Upper lobe of left lung (tissue), 6 donors: ENCODE data around the gene STARD8. TPM values are rescaled to one million over a fixed set of nuclear protein-coding genes. Genes with fewer than 3 reads are reported as not detected.
A peak's percentile ranks its signal among the peaks of the same experiment; 100 is the strongest.

Source experiments
- ATAC-seq, 2 donors: fragments of 200-7000 bp; cut with Tn5 transposase; one replicate each; pipeline ENCODE4 v1.9.1; 2022; ENCODE audit warnings: mild to moderate bottlenecking in 2 of 2, moderate library complexity in 2 of 2; ENCODE audit not compliant: low FRiP score in 2 of 2
- DNase-seq, 2 donors: peaks; one replicate each; pipeline ENCODE4 v3.0.0-alpha.2; 2019 to 2020
- H3K27ac ChIP-seq, 4 donors: fragments of 200-600 bp; sonication (generic); one replicate each; pipeline ENCODE4 v1.5.1; 2016 to 2019
- H3K27me3 ChIP-seq, 4 donors: fragments of 200-600 bp; sonication (generic); one replicate each; pipeline ENCODE4 v1.5.1; 2017 to 2019
- H3K36me3 ChIP-seq, 4 donors: fragments of 200-600 bp; sonication (generic); one replicate each; pipeline ENCODE4 v1.5.1; 2016 to 2019
- H3K4me1 ChIP-seq, 4 donors: fragments of 200-600 bp; sonication (generic); one replicate each; pipeline ENCODE4 v1.5.1; 2018 to 2019
- H3K4me3 ChIP-seq, 4 donors: fragments of 200-600 bp; sonication (generic); one replicate each; pipeline ENCODE4 v1.5.1; 2017 to 2019; ENCODE audit warnings: mild to moderate bottlenecking in 2 of 4, moderate library complexity in 1 of 4
- H3K9me3 ChIP-seq, 4 donors: fragments of 200-600 bp; sonication (generic); one replicate each; pipeline ENCODE4 v1.5.1; 2018 to 2019
- CTCF ChIP-seq, 6 experiments: fragments of 450-650 bp in 4 of 6; fragments of 200-600 bp in 2 of 6; sonication (generic) in 2 of 6; IDR thresholded peaks; one replicate each; pipeline ENCODE4 v1.5.1; 2016 to 2019; ENCODE audit warnings: antibody characterized with exemption in 6 of 6
- EP300 ChIP-seq, 4 donors: sonication (generic); formaldehyde crosslinking; IDR thresholded peaks; one replicate each; pipeline ENCODE4 v1.5.1; 2017; ENCODE audit warnings: antibody characterized with exemption in 4 of 4, control low read depth in 2 of 4
- POLR2A ChIP-seq, 4 donors: fragments of 450-650 bp; IDR thresholded peaks; one replicate each; pipeline ENCODE4 v1.5.1; 2016 to 2017; ENCODE audit warnings: antibody characterized with exemption in 4 of 4, mild to moderate bottlenecking in 2 of 4
- POLR2AphosphoS5 ChIP-seq, 2 donors: sonication (generic); formaldehyde crosslinking; IDR thresholded peaks; one replicate each; pipeline ENCODE4 v1.5.1; 2017; ENCODE audit warnings: antibody characterized with exemption in 2 of 2
- WGBS, 2 donors: methylation state at CpG; one replicate each; pipeline ENCODE4 v1.1.5; 2017 to 2018; 5-methylcytosine and 5-hydroxymethylcytosine counted together
- total RNA-seq, 6 donors: library from RNA; depleted of rRNA in 4 of 6; stranded (reverse); fragments of >200 nt in 4 of 6; gene quantifications; one replicate each; pipeline versions ENCODE4 v1.1.0 to v1.2.1, GENCODE V29; 2016 to 2021
- donor health status: DM: no; HTN: no; CAD: no; lungs with moderate emphysema.
- donor health status: DM: no; HTN: yes; CAD: no; lungs with severe emphysema.

The STARD8 gene
- total RNA-seq, 6 donors from 2014 or later: 13.9 to 43.1 (median 25.8) TPM

- Histone ChIP-seq H3K4me3 (no peak overlapping the region), H3K36me3 (no peaks in the 10 kb centered on the region), H3K4me1 (peaks cover 0 to 10% (median 5%) of the 10 kb centered on the region in 4 donors), H3K9me3 (no peaks in the 10 kb centered on the region), H3K27me3 (no peaks in the 10 kb centered on the region), H3K27ac (no peak overlapping the region)
- TF ChIP-seq EP300 (IDR thresholded peaks at IDR 0.05): no peak
- no peak for TF ChIP-seq POLR2AphosphoS5 (IDR thresholded peaks at IDR 0.05)
- TF ChIP-seq POLR2A (IDR thresholded peaks at IDR 0.05): no peak
- no peak for TF ChIP-seq CTCF (IDR thresholded peaks at IDR 0.05)
- ATAC-seq: no peak
- DNase-seq: no peak
- WGBS, 2 donors: 61 to 64% methylated on average over 4 of the region's 4 CpGs
These were observed 30.5 kb downstream of the STARD8 start for GRCh38 chrX:68677998-68678397.

GRCh38 chrX:68681443-68681941 lies 34.0 kb downstream of the STARD8 start:
- Histone ChIP-seq H3K36me3 (no peaks in the 10 kb centered on the region), H3K27ac (no peak overlapping the region), H3K4me1 (peaks cover 10 to 32% (median 21%) of the 10 kb centered on the region in 4 donors), H3K4me3 (no peak overlapping the region), H3K27me3 (no peaks in the 10 kb centered on the region), H3K9me3 (no peaks in the 10 kb centered on the region)
- ATAC-seq (no peak), DNase-seq (no peak)
- WGBS, 2 donors: 69% methylated on average over 2 of the region's 2 CpGs; no CpG with 5 or more reads in 1 of the 2 donors
- no peak for TF ChIP-seq POLR2AphosphoS5 (IDR thresholded peaks at IDR 0.05)

GRCh38 chrX:68682790-68683189 lies 35.3 kb downstream of the STARD8 start:
- TF ChIP-seq CTCF (IDR thresholded peaks at IDR 0.05) (no peak), POLR2A (IDR thresholded peaks at IDR 0.05) (no peak), POLR2AphosphoS5 (IDR thresholded peaks at IDR 0.05) (no peak), EP300 (IDR thresholded peaks at IDR 0.05) (no peak)
- ATAC-seq (no peak), DNase-seq (no peak)
- Histone ChIP-seq H3K4me3 (no peak overlapping the region), H3K9me3 (no peaks in the 10 kb centered on the region), H3K4me1 (peaks cover 10 to 40% (median 27%) of the 10 kb centered on the region in 4 donors), H3K27ac (peak overlapping the region; percentile 6 to 83 (median 64)), H3K27me3 (no peaks in the 10 kb centered on the region), H3K36me3 (no peaks in the 10 kb centered on the region)
- 69 to 80% methylated on average over 1 to 3 of the region's 3 CpGs for WGBS, 2 donors

- DNase-seq (no peak), ATAC-seq (no peak)
- TF ChIP-seq POLR2A (IDR thresholded peaks at IDR 0.05): no peak
- TF ChIP-seq CTCF (IDR thresholded peaks at IDR 0.05): no peak
- no peak for TF ChIP-seq EP300 (IDR thresholded peaks at IDR 0.05)
- no peak for TF ChIP-seq POLR2AphosphoS5 (IDR thresholded peaks at IDR 0.05)
- 48 to 62% methylated on average over 2 of the region's 2 CpGs for WGBS, 2 donors
- H3K4me1 ChIP-seq: peaks cover 10 to 43% (median 27%) of the 10 kb centered on the region in 4 donors
- peak overlapping the region; percentile 55 to 85 (median 78) for H3K27ac ChIP-seq
- H3K9me3 ChIP-seq: no peaks in the 10 kb centered on the region
- H3K27me3 ChIP-seq: no peaks in the 10 kb centered on the region
- no peak overlapping the region for H3K4me3 ChIP-seq
- H3K36me3 ChIP-seq: no peaks in the 10 kb centered on the region
These were observed 36.1 kb downstream of the STARD8 start for GRCh38 chrX:68683580-68683979.

GRCh38 chrX:68684291-68684918 lies 36.9 kb downstream of the STARD8 start:
- ATAC-seq (peak; percentile 39 to 71), DNase-seq (peak; percentile 67 to 83)
- TF ChIP-seq POLR2AphosphoS5 (IDR thresholded peaks at IDR 0.05) (peak in 1 of 2 donors; percentile 72), CTCF (IDR thresholded peaks at IDR 0.05) (no peak), EP300 (IDR thresholded peaks at IDR 0.05) (no peak), POLR2A (IDR thresholded peaks at IDR 0.05) (peak in 1 of 4 donors; percentile 18)
- 23 to 31% methylated on average over 3 to 15 of the region's 15 CpGs for WGBS, 2 donors
- Histone ChIP-seq H3K27ac (peak overlapping the region; percentile 72 to 88 (median 84)), H3K4me1 (peaks cover 10 to 43% (median 27%) of the 10 kb centered on the region in 4 donors), H3K9me3 (no peaks in the 10 kb centered on the region), H3K36me3 (no peaks in the 10 kb centered on the region), H3K27me3 (no peaks in the 10 kb centered on the region), H3K4me3 (no peak overlapping the region)
